Measurements from ENCODE around the gene TRIM31. TPM values are rescaled to one million over a fixed set of nuclear protein-coding genes. Genes with fewer than 3 reads are reported as not detected.

TRIM31 gene
- total RNA-seq, 2 donors from 2014 or later: not detected

DNA sequence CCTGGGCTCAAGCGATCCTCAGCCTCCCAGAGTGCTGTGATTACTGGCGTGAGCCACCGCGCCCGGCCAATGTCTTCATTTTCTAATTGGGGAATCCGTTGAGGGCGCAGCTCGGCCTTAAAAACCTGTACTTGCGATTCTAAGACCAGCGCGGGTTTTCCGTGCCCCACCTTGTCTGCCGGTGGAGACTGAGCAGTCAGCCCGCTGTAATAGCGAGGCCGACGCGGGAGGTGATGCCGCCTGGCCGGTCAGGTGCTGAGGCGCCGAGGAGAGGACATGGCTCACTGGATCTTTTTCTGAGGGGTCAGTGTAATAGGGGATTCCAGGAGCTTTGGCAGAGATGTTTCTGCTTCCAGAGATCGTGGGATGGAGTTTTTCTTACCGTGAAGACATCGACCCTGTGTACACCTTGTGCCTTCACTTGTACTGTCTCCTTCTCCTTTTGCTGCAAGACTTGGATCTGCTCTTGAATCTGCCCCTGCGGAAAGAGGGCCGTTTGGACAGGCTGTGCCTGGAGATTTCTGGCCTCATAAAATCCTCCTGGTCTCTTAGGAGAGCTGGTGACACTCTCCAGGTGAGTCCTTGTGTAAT, 1.5 kb downstream of the TRIM31 start:
- no peaks in the 10 kb centered on the region for H3K36me3 Mint-ChIP-seq (ENCODE audit: low read depth)
- peaks cover 50% of the 10 kb centered on the region for H3K27me3 Mint-ChIP-seq
- H3K9me3 Mint-ChIP-seq: no peaks in the 10 kb centered on the region
- H3K4me3 Mint-ChIP-seq: no peak overlapping the region
- no peak for ATAC-seq (replicated peaks)
- peaks cover 6% of the 10 kb centered on the region for H3K4me1 Mint-ChIP-seq
- no peak overlapping the region for H3K27ac Mint-ChIP-seq

DNA sequence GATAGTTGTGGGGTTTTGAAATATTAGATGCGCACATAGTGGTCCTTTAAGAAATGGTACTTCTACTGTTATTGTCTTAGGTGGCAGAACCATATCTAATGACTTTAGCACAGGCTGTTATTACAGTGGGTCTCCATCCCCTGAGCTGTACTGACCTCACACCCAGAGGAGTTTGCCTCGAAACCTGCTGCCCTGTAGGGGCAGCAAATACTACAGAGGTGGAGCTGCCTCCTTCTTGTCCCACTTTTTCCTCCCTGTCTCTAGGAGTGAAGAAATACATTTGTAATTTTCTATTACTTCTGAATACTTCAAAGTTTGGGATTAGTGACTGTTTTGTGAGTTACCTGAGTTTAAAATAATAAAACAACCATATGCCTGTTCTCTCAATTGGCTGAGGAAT, 8.2 kb downstream of the TRIM31 start:
- no peaks in the 10 kb centered on the region for H3K9me3 Mint-ChIP-seq
- H3K4me3 Mint-ChIP-seq: no peak overlapping the region
- no peak overlapping the region for H3K27ac Mint-ChIP-seq
- no peaks in the 10 kb centered on the region for H3K36me3 Mint-ChIP-seq (ENCODE audit: low read depth)
- peaks cover 14% of the 10 kb centered on the region for H3K4me1 Mint-ChIP-seq
- H3K27me3 Mint-ChIP-seq: peaks cover 36% of the 10 kb centered on the region
- no peak for ATAC-seq (replicated peaks)

GRCh38 chr6:30103872-30104179, 9.1 kb downstream of the TRIM31 start:
- peak overlapping the region; percentile 88 for H3K4me3 Mint-ChIP-seq
- peak overlapping the region; percentile 72 for H3K27ac Mint-ChIP-seq
- H3K4me1 Mint-ChIP-seq: peaks cover 14% of the 10 kb centered on the region
- no peaks in the 10 kb centered on the region for H3K9me3 Mint-ChIP-seq
- H3K27me3 Mint-ChIP-seq: peaks cover 42% of the 10 kb centered on the region
- no peak for ATAC-seq (replicated peaks)
- H3K36me3 Mint-ChIP-seq (ENCODE audit: low read depth): no peaks in the 10 kb centered on the region

DNA sequence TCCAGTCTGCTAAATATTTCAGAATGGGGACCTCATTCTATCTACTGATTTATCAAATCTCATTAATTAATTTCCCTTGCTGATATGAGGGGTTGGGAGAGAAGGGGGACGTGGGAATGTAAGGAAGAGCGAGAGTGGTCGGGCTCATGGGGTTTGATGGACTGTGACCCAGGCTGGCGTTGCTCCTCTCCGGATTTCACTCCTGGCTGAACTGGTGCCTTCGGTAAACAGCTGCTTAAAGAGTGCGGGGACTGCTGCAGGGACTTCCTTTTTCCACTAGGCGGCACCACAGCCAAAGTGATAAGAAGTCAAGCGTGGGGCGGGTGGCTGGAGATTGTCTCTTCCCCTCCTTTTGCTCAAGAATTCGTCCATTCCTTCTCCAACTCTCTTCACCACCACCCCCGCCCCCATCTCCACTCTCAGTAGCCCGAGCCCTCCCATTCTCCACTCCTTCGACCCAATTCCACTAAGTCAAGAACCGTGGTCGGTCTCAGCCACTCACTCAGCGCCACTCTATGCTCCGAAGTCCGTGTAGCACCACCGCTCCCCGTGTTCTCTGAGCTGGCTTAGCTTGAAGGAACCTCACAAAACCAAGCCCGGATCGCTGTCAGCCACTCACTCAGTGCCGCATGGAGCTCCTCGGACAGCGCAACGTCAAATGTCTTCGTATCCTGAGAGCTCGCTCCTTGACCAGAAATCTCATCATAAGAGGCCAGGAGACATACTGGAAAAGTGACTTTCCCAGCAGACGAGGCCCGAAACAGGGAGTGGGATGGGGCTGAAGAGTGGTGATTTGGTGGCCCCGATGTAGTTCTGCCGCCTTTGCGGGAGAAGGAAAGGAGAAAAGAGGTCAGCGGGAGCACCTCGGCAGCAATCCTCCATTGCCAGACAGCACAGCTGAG, 9.7 kb downstream of the TRIM31 start:
- peak overlapping the region; percentile 72 for H3K27ac Mint-ChIP-seq
- H3K4me1 Mint-ChIP-seq: peaks cover 14% of the 10 kb centered on the region
- H3K27me3 Mint-ChIP-seq: peaks cover 42% of the 10 kb centered on the region
- peak overlapping the region; percentile 88 for H3K4me3 Mint-ChIP-seq
- ATAC-seq (replicated peaks): peak; percentile 80
- no peaks in the 10 kb centered on the region for H3K36me3 Mint-ChIP-seq (ENCODE audit: low read depth)
- H3K9me3 Mint-ChIP-seq: no peaks in the 10 kb centered on the region

GRCh38 chr6:30102414-30102969, 10.4 kb downstream of the TRIM31 start:
- Mint-ChIP-seq H3K4me1 (peaks cover 19% of the 10 kb centered on the region), H3K27ac (no peak overlapping the region), H3K27me3 (peaks cover 38% of the 10 kb centered on the region), H3K4me3 (peak overlapping the region; percentile 88), H3K9me3 (no peaks in the 10 kb centered on the region), H3K36me3 (ENCODE audit: low read depth) (no peaks in the 10 kb centered on the region)
- peak; percentile 6 for ATAC-seq (replicated peaks)

GRCh38 chr6:30101444-30102413, 11.2 kb downstream of the TRIM31 start:
- H3K9me3 Mint-ChIP-seq: no peaks in the 10 kb centered on the region
- no peaks in the 10 kb centered on the region for H3K36me3 Mint-ChIP-seq (ENCODE audit: low read depth)
- H3K27ac Mint-ChIP-seq: no peak overlapping the region
- peak; percentile 80 for ATAC-seq (replicated peaks)
- peaks cover 24% of the 10 kb centered on the region for H3K4me1 Mint-ChIP-seq
- H3K4me3 Mint-ChIP-seq: peak overlapping the region; percentile 88
- H3K27me3 Mint-ChIP-seq: peaks cover 42% of the 10 kb centered on the region

DNA sequence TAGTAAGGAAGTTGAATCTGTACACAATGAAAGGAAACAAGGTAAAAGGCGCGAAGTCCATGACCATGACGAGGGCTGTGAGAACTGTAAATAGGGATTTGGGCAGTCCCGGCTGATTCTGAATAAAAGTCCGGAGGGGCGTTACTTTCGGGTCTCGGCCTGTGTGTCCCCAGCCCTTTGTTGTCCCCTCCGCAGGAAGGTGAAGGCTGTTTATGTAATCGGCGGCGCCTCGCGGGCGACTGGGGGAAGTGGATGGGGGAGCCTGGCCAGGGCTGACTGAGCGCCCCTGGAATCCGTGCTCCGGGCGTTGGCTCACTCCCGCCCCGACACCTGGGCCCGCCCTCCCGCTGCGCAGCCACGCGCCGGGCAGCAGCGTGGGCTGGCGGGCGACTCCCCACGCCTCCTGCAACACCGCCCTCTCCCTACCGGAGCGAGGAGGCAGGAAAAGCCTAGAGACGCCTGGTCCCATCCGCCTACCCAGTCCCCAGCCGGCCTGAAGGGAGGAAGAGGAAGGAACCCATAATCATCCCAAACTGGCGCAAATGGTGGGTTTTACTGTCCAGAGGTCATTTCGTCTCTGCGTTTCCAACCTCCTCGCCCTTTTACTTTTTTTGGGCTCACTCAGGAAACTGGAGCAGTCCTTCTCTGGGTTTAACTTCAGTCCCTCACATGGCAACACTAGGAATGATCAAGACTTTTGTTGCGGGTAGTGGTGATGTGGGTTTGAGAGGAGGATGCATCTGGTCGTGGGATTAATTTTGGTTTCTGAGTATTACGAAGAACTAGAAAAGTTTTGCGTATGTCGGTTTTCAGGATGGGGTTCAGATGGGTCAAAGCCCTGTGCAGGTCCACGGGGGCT, 12.1 kb downstream of the TRIM31 start:
- Mint-ChIP-seq H3K9me3 (no peaks in the 10 kb centered on the region), H3K27ac (no peak overlapping the region), H3K4me3 (peak overlapping the region; percentile 88), H3K36me3 (ENCODE audit: low read depth) (no peaks in the 10 kb centered on the region), H3K27me3 (peaks cover 42% of the 10 kb centered on the region), H3K4me1 (peaks cover 24% of the 10 kb centered on the region)
- peak; percentile 13 for ATAC-seq (replicated peaks)

- H3K36me3 Mint-ChIP-seq (ENCODE audit: low read depth): no peaks in the 10 kb centered on the region
Measured at GRCh38 chr6:30100154-30100553, 12.7 kb downstream of the TRIM31 start.

DNA sequence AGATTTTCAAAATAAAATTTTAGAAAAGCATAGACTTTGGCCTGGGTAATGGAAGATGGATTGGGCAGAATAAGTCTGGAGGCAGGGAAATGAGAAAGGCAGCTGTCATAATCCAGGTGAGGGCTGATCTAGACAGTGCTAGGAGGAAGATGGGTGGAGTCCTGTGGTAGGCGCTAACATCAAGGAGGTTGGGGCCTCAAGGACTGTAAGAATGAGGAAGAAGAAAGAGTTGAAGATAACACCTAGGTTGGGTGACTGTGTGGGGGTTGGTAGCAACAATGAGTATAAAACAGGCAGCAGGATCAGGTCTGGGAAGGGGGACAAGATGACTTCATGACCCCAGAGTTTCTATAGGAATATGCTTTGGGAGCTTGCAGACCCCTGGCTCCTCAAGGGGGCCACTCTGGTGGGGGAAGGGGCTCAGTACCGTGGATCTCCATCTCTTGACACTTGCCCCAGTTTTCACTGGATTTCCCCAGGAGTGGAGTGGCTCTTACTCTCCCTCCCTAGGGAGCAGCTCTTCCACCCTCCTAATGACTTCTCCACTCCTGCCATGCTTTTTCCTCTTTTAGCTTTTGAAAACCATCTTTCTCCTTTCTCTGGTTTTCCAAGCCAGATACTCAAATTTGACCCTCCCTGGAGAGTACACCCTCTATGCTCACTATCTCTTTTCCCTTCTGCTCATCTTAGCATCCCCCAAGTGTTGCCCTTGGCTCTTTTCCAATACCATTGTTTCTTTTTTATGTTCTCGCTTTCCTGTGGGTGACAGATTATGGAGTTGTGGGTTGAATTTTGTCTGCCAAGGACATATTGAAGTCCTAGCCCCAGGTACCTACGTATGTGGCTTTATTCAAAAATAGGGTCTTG, 14.8 kb downstream of the TRIM31 start:
- ATAC-seq (replicated peaks): no peak
- Mint-ChIP-seq H3K36me3 (ENCODE audit: low read depth) (no peaks in the 10 kb centered on the region), H3K4me1 (peaks cover 18% of the 10 kb centered on the region)

More at GRCh38 chr6:30100154-30100553, 12.7 kb downstream of the TRIM31 start:
- Mint-ChIP-seq H3K9me3 (no peaks in the 10 kb centered on the region), H3K4me3 (peak overlapping the region; percentile 88), H3K27ac (no peak overlapping the region), H3K27me3 (peaks cover 47% of the 10 kb centered on the region), H3K4me1 (peaks cover 24% of the 10 kb centered on the region)
- no peak for ATAC-seq (replicated peaks)

GRCh38 chr6:30096829-30097228, 16.1 kb downstream of the TRIM31 start:
- Mint-ChIP-seq H3K9me3 (no peaks in the 10 kb centered on the region), H3K27me3 (peaks cover 58% of the 10 kb centered on the region), H3K36me3 (ENCODE audit: low read depth) (no peaks in the 10 kb centered on the region), H3K27ac (no peak overlapping the region), H3K4me1 (peaks cover 18% of the 10 kb centered on the region), H3K4me3 (no peak overlapping the region)
- ATAC-seq (replicated peaks): no peak

More for the DNA sequence above, 14.8 kb downstream of the TRIM31 start:
- no peak overlapping the region for H3K27ac Mint-ChIP-seq
- peaks cover 52% of the 10 kb centered on the region for H3K27me3 Mint-ChIP-seq
- no peak overlapping the region for H3K4me3 Mint-ChIP-seq
- H3K9me3 Mint-ChIP-seq: no peaks in the 10 kb centered on the region

DNA sequence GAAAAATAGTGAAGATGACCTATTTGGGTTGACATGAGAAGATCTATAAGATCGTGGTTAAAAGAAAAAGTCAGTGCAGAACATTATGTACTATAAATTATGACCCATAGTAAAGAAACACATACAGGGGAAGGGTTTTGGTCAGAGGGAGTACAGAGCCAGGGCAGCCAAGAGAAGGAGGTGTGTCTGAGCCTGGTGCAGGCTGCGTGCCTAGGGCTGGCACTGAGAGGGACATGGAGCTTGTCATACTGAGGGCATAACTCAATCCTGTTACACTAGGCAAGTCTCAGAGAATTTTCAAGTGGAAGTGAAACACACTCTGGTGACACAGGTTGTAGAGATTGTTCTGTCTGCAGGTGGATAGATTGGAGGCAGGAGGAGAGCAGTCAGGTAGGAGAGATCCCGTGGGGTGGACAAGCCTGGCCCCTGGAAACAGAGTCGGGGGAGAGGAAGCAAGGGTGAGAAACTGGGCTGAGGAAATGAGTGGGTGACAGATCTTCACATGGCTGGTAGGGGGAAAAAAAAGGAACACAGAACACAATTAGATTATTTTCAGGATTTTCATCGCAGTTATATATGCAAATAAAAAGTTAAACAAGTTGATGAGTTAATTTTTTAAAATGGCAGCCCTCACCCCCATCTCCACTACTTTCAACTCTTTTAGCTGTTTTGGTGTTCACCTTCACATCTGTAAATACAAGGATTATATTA, 18.8 kb downstream of the TRIM31 start:
- no peak overlapping the region for H3K4me3 Mint-ChIP-seq
- no peaks in the 10 kb centered on the region for H3K36me3 Mint-ChIP-seq (ENCODE audit: low read depth)
- no peak for ATAC-seq (replicated peaks)
- H3K27ac Mint-ChIP-seq: no peak overlapping the region
- H3K4me1 Mint-ChIP-seq: peaks cover 10% of the 10 kb centered on the region
- peaks cover 58% of the 10 kb centered on the region for H3K27me3 Mint-ChIP-seq
- no peaks in the 10 kb centered on the region for H3K9me3 Mint-ChIP-seq

- H3K4me3 Mint-ChIP-seq: no peak overlapping the region
Measured at GRCh38 chr6:30092852-30093543, 19.9 kb downstream of the TRIM31 start.

More at GRCh38 chr6:30092852-30093543, 19.9 kb downstream of the TRIM31 start:
- peaks cover 10% of the 10 kb centered on the region for H3K4me1 Mint-ChIP-seq
- no peak for ATAC-seq (replicated peaks)
- peaks cover 53% of the 10 kb centered on the region for H3K27me3 Mint-ChIP-seq
- H3K9me3 Mint-ChIP-seq: no peaks in the 10 kb centered on the region
- H3K36me3 Mint-ChIP-seq (ENCODE audit: low read depth): no peaks in the 10 kb centered on the region
- H3K27ac Mint-ChIP-seq: no peak overlapping the region

Measured in activated T-helper 17 cell treated with anti-CD3 and anti-CD28 coated beads, Interleukin-2, amount 50 U/mL, for 72 hours (primary cell).